HEK293T (cell line): ENCODE results near the gene SLU7.

Experiments
- ARNT ChIP-seq: fragments of 450-650 bp; IDR thresholded peaks from 2 replicates; pipeline ENCODE4 v1.6.1; 2017; ENCODE audit warnings: mild to moderate bottlenecking
- ELF4 ChIP-seq: fragments of 450-650 bp; IDR thresholded peaks from 2 replicates; pipeline ENCODE4 v1.6.1; 2017; ENCODE audit warnings: antibody characterized with exemption
- FOXA1 ChIP-seq: fragments of 450-650 bp; IDR thresholded peaks from 2 replicates; pipeline ENCODE4 v1.6.1; 2016; ENCODE audit warnings: mild to moderate bottlenecking
- FOXM1 ChIP-seq: fragments of 450-650 bp; IDR thresholded peaks from 2 replicates; pipeline ENCODE4 v1.6.1; 2017; ENCODE audit warnings: mild to moderate bottlenecking, borderline replicate concordance
- HDGF ChIP-seq: fragments of 450-650 bp; IDR thresholded peaks from 2 replicates; pipeline ENCODE4 v1.6.1; 2017; ENCODE audit warnings: antibody characterized with exemption, borderline replicate concordance
- L3MBTL2 ChIP-seq: fragments of 450-650 bp; conservative IDR thresholded peaks from 2 replicates; pipeline ENCODE4 v1.6.1; 2016; ENCODE audit warnings: mild to moderate bottlenecking
- NFRKB ChIP-seq: fragments of 450-650 bp; IDR thresholded peaks from 2 replicates; pipeline ENCODE4 v1.6.1; 2016; ENCODE audit warnings: mild to moderate bottlenecking, moderate library complexity
- SP1 ChIP-seq: fragments of 450-650 bp; IDR thresholded peaks from 2 replicates; pipeline ENCODE4 v1.6.1; 2017
- SUZ12 ChIP-seq: fragments of 450-650 bp; IDR thresholded peaks from 2 replicates; pipeline ENCODE4 v1.6.1; 2016; ENCODE audit warnings: mild to moderate bottlenecking
- TARDBP ChIP-seq: fragments of 450-650 bp; IDR thresholded peaks from 2 replicates; pipeline ENCODE4 v1.6.1; 2016
- ZNF384 ChIP-seq: fragments of 450-650 bp; IDR thresholded peaks from 2 replicates; pipeline ENCODE4 v1.6.1; 2016
- TF ChIP-seq, protein P1 (sequence below): fragments of 450-650 bp; IDR thresholded peaks from 2 replicates; pipeline ENCODE4 v1.6.1; 2016

DNA sequence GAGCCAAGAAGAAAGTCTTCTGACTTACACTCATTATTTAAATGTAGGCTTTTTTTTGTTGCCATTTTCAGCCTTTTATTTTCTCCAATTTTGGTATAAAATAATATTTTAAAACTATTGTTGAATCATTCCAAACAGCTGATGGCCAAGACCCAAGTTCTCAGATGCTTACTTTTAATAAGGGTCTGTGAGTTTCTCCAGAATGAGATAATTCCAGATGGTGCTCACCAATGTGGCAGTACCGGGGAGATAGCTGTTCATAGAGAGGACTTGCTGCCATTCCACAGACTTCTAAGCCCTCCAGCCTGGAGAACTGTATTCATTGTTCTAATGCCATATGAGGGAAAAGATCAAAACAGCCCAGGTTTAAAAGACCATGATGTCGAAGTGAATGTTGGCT is 43.2 kb downstream of the SLU7 start:
- no peak for TF ChIP-seq L3MBTL2
- TF ChIP-seq, protein P1, sequence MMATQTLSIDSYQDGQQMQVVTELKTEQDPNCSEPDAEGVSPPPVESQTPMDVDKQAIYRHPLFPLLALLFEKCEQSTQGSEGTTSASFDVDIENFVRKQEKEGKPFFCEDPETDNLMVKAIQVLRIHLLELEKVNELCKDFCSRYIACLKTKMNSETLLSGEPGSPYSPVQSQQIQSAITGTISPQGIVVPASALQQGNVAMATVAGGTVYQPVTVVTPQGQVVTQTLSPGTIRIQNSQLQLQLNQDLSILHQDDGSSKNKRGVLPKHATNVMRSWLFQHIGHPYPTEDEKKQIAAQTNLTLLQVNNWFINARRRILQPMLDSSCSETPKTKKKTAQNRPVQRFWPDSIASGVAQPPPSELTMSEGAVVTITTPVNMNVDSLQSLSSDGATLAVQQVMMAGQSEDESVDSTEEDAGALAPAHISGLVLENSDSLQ: no peak
- TF ChIP-seq FOXA1: no peak
- TF ChIP-seq SUZ12: no peak
- no peak for TF ChIP-seq FOXM1
- TF ChIP-seq NFRKB: no peak
- no peak for TF ChIP-seq SP1
- no peak for TF ChIP-seq ZNF384
- TF ChIP-seq ELF4: no peak
- TF ChIP-seq TARDBP: no peak
- no peak for TF ChIP-seq HDGF
- TF ChIP-seq ARNT: no peak
